Limb (tissue), 2 donors: ENCODE results near the gene RYR3.

Source experiments
- DNase-seq, 2 donors: peaks; one replicate each; pipeline ENCODE4 v3.0.0-alpha.2; 2016; ENCODE audit errors: extremely low spot score in 2 of 2

RYR3 gene

GRCh38 chr15:33506781-33507296, 196.1 kb downstream of the RYR3 start:
- DNase-seq: no peak

GRCh38 chr15:33508703-33509102, 197.9 kb downstream of the RYR3 start:
- no peak for DNase-seq

- no peak for DNase-seq
Measured at GRCh38 chr15:33515121-33515520, 204.4 kb downstream of the RYR3 start.

- no peak for DNase-seq
Measured at GRCh38 chr15:33516563-33516962, 205.8 kb downstream of the RYR3 start.

GRCh38 chr15:33517944-33518343, 207.2 kb downstream of the RYR3 start:
- DNase-seq: no peak

GRCh38 chr15:33518421-33518820, 207.7 kb downstream of the RYR3 start:
- no peak for DNase-seq

- DNase-seq: no peak
Measured at GRCh38 chr15:33524274-33524673, 213.5 kb downstream of the RYR3 start.

GRCh38 chr15:33526532-33526931, 215.8 kb downstream of the RYR3 start:
- DNase-seq: no peak

GRCh38 chr15:33533197-33533596, 222.4 kb downstream of the RYR3 start:
- no peak for DNase-seq

- no peak for DNase-seq
Measured at GRCh38 chr15:33534642-33535041, 223.9 kb downstream of the RYR3 start.

- no peak for DNase-seq
Measured at GRCh38 chr15:33535135-33535534, 224.4 kb downstream of the RYR3 start.

- DNase-seq: no peak
Measured at GRCh38 chr15:33539825-33540573, 229.2 kb downstream of the RYR3 start.

- DNase-seq: no peak
Measured at GRCh38 chr15:33543957-33544356, 233.2 kb downstream of the RYR3 start.

- DNase-seq: no peak
Measured at GRCh38 chr15:33545866-33546265, 235.1 kb downstream of the RYR3 start.

- peak; percentile 39 to 81 for DNase-seq
Measured at GRCh38 chr15:33547876-33548275, 237.1 kb downstream of the RYR3 start.

- no peak for DNase-seq
Measured at GRCh38 chr15:33551860-33552259, 241.1 kb downstream of the RYR3 start.

- DNase-seq: no peak
Measured at GRCh38 chr15:33553157-33553556, 242.4 kb downstream of the RYR3 start.

- DNase-seq: no peak
Measured at GRCh38 chr15:33559207-33559890, 248.6 kb downstream of the RYR3 start.

GRCh38 chr15:33561407-33561806, 250.6 kb downstream of the RYR3 start:
- no peak for DNase-seq

GRCh38 chr15:33561967-33562366, 251.2 kb downstream of the RYR3 start:
- DNase-seq: no peak

GRCh38 chr15:33565094-33565493, 254.3 kb downstream of the RYR3 start:
- DNase-seq: no peak

- no peak for DNase-seq
Measured at GRCh38 chr15:33567652-33568051, 256.9 kb downstream of the RYR3 start.

- DNase-seq: no peak
Measured at GRCh38 chr15:33569036-33569435, 258.3 kb downstream of the RYR3 start.
